HG03196 (cell line): ENCODE data around the gene MRPL1.
"Not testable (repeated sequence)": the region's sequence is repeated elsewhere in the genome, so short reads cannot be mapped to it uniquely, and the experiment has no call there.

ENCODE experiments used
- ATAC-seq: cut with Tn5 transposase; IDR thresholded peaks from one replicate; pipeline ENCODE4 v1.9.1; 2021; ENCODE audit not compliant: unreplicated experiment

Gene MRPL1

GRCh38 chr4:77911842-77912450 is 49.3 kb downstream of the MRPL1 start:
- no peak for ATAC-seq

- ATAC-seq: no peak
Observed at GRCh38 chr4:77913348-77913747, 50.7 kb downstream of the MRPL1 start.

GRCh38 chr4:77917075-77917474 is 54.4 kb downstream of the MRPL1 start:
- ATAC-seq: no peak

- no peak for ATAC-seq
Observed at GRCh38 chr4:77917601-77918000, 55.0 kb downstream of the MRPL1 start.

- no peak for ATAC-seq
Observed at GRCh38 chr4:77920371-77920770, 57.7 kb downstream of the MRPL1 start.

GRCh38 chr4:77921701-77922100 is 59.1 kb downstream of the MRPL1 start:
- no peak for ATAC-seq

- no peak for ATAC-seq
Observed at GRCh38 chr4:77922158-77923094, 59.8 kb downstream of the MRPL1 start.

- no peak for ATAC-seq
Observed at GRCh38 chr4:77927991-77928925, 65.6 kb downstream of the MRPL1 start.

GRCh38 chr4:77930154-77930639 is 67.6 kb downstream of the MRPL1 start:
- no peak for ATAC-seq

GRCh38 chr4:77930876-77931275 is 68.2 kb downstream of the MRPL1 start:
- ATAC-seq: no peak

GRCh38 chr4:77931452-77932135 is 69.0 kb downstream of the MRPL1 start:
- no peak for ATAC-seq

- ATAC-seq: no peak
Observed at GRCh38 chr4:77938560-77938959, 75.9 kb downstream of the MRPL1 start.

- ATAC-seq: not testable (repeated sequence)
Observed at GRCh38 chr4:77945929-77946328, 83.3 kb downstream of the MRPL1 start.

- ATAC-seq: no peak
Observed at GRCh38 chr4:77950203-77950602, 87.6 kb downstream of the MRPL1 start.

GRCh38 chr4:77952457-77952856 is 89.8 kb downstream of the MRPL1 start:
- no peak for ATAC-seq

- ATAC-seq: no peak
Observed at GRCh38 chr4:77954690-77955089, 92.1 kb downstream of the MRPL1 start.

GRCh38 chr4:77956917-77957316 is 94.3 kb downstream of the MRPL1 start:
- ATAC-seq: no peak

- no peak for ATAC-seq
Observed at GRCh38 chr4:77958897-77959296, 96.3 kb downstream of the MRPL1 start.

GRCh38 chr4:77959566-77960338 is 97.1 kb downstream of the MRPL1 start:
- ATAC-seq: no peak

GRCh38 chr4:77960367-77960766 is 97.7 kb downstream of the MRPL1 start:
- ATAC-seq: no peak
